ENCODE results near the gene LTA.
A peak's percentile ranks its signal among the peaks of the same experiment; 100 is the strongest.

Gene LTA

DNA sequence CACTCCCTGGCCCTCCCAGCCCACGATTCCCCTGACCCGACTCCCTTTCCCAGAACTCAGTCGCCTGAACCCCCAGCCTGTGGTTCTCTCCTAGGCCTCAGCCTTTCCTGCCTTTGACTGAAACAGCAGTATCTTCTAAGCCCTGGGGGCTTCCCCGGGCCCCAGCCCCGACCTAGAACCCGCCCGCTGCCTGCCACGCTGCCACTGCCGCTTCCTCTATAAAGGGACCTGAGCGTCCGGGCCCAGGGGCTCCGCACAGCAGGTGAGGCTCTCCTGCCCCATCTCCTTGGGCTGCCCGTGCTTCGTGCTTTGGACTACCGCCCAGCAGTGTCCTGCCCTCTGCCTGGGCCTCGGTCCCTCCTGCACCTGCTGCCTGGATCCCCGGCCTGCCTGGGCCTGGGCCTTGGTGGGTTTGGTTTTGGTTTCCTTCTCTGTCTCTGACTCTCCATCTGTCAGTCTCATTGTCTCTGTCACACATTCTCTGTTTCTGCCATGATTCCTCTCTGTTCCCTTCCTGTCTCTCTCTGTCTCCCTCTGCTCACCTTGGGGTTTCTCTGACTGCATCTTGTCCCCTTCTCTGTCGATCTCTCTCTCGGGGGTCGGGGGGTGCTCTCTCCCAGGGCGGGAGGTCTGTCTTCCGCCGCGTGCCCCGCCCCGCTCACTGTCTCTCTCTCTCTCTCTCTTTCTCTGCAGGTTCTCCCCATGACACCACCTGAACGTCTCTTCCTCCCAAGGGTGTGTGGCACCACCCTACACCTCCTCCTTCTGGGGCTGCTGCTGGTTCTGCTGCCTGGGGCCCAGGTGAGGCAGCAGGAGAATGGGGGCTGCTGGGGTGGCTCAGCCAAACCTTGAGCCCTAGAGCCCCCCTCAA, at the start of gene LTA:
Gene LTA, plus strand, starts transcription at position 249 of the 871 bp plus-strand sequence. Its CDS starts 454 bp downstream, at position 703.
- no peak for DNase-seq

DNA sequence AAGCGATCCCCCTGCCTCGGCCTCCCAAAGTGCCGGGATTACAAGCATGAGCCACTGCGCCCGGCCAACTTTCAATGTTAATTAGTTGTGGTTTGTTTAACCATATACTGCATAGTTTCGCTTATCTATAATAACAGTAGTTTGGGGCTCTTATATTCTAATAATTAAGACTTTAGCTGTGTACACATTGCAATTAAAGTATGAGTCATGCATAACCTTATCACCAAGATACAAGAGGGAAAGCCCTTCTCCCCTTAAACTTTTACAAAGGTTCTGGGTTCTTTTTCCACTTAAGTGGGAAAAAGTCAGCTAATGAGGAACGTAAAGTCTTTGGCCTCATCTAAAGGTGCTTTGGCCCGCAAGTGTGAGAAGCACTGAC, 46.5 kb upstream of the LTA start:
- DNase-seq, result no peak

GRCh38 chr6:31525932-31526591, 46.0 kb upstream of the LTA start:
- no peak for DNase-seq

DNA sequence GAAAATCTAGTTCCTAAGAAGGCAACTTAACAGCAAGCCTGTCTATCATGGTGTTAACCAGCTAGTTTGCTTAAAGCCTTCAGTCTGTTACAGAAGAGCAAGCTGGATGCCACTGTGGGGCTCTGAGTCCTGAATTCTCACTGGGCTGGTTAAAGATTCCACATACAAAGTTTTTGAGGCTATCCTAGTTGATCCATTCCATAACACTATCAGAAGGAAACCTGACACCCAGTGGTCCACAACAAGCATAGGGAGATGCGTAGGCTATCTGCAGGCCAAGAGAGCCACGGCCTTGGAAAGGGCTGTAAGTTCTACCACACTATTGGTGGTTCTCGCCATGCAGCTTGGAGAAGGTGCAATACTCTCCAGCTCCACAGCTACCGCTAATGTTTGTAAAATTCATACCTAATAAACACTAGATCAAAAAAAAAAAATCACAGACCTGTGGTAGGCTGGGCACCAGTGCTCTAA, 43.7 kb upstream of the LTA start:
- no peak for DNase-seq

DNA sequence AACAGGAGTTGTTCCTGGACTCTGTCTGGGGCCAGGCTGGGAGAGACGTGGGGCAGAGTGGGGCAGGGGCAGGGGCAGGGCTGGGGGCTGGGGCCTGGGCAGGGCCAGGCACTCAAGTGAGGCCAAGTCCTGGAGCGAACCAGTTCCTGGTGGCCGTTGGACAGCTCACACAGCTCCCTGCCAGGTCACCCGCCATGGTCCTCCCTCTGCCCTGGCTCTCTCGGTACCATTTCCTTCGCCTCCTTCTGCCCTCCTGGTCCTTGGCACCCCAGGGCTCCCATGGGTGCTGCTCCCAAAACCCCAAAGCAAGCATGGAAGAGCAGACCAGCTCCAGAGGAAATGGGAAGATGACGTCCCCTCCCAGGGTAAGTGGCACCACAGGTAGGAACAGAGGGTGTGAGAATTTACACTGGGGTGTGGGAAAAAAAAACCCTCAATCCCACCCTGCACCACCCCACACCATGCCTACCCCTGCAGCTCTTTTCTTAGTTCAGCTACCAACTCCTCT, 43.2 kb upstream of the LTA start, which contains the start of gene MCCD1:
Gene MCCD1, plus strand, starts transcription at position 142 of the 508 bp plus-strand sequence. Its CDS starts 53 bp downstream, at position 195.
- DNase-seq, result no peak

- no peak for DNase-seq
Observed at GRCh38 chr6:31529329-31530150, 42.5 kb upstream of the LTA start.

GRCh38 chr6:31530659-31531058, 41.4 kb upstream of the LTA start:
- no peak for DNase-seq

DNA sequence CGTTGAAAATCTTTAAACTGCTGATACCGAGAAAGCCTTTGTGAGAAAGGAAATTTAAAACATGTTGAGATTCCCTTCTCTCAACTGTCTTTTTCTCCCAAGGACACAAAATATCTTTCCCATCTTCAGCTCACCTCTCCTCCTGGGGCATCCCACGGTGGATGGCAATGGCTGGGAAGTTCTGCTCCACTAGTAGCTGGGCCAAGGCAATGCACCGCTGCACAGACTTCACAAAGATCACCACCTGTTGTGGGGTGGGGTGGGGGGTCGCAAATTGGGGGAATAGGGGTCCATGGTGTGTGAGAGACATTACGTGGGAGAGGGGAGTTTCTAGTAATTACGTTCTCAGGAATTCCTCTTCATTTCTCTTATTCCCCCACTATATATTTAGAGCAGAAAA, 40.9 kb upstream of the LTA start:
- no peak for DNase-seq

- no peak for DNase-seq
Observed at GRCh38 chr6:31531771-31532643, 40.1 kb upstream of the LTA start.

GRCh38 chr6:31532644-31533454, 39.2 kb upstream of the LTA start:
- no peak for DNase-seq

GRCh38 chr6:31533455-31533841, 38.6 kb upstream of the LTA start:
- DNase-seq, result no peak

GRCh38 chr6:31534011-31534410, 38.1 kb upstream of the LTA start:
- no peak for DNase-seq

- no peak for DNase-seq
Observed at GRCh38 chr6:31534521-31535040, 37.5 kb upstream of the LTA start.

GRCh38 chr6:31535538-31536324, 36.4 kb upstream of the LTA start:
- no peak for DNase-seq

- no peak for DNase-seq
Observed at GRCh38 chr6:31538805-31539400, 33.2 kb upstream of the LTA start.

- no peak for DNase-seq
Observed at GRCh38 chr6:31540640-31541039, 31.4 kb upstream of the LTA start.

GRCh38 chr6:31541059-31541657, 30.9 kb upstream of the LTA start:
- no peak for DNase-seq

GRCh38 chr6:31541658-31542521, 30.2 kb upstream of the LTA start, which contains the start of gene DDX39B:
Gene DDX39B (minus strand): TSS chr6:31542003. CDS start chr6:31540532, 1,471 bp downstream.
- DNase-seq, result peak; percentile 97

All from NCI-H774 (cell line).